Measurements from ENCODE around the gene FKBP15.

DNA sequence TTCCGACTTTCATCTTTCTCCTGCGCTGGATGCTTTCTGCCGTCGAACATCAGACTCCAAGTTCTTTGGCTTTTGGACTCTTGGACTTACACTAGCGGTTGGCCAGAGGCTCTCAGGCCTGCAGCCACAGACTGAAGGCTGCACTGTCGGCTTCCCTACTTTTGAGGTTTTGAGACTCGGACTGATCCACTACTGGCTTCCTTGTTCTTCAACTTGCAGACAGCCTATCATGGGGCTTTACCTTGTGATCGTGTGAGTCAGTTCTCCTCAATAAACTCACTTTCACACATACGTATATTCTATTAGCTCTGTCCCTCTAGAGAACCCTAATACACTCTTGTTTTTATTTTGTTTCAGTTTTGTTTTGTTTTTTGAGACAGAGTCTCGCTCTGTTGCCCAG, 10.3 kb downstream of the FKBP15 start:
- TF ChIP-seq, protein P1, sequence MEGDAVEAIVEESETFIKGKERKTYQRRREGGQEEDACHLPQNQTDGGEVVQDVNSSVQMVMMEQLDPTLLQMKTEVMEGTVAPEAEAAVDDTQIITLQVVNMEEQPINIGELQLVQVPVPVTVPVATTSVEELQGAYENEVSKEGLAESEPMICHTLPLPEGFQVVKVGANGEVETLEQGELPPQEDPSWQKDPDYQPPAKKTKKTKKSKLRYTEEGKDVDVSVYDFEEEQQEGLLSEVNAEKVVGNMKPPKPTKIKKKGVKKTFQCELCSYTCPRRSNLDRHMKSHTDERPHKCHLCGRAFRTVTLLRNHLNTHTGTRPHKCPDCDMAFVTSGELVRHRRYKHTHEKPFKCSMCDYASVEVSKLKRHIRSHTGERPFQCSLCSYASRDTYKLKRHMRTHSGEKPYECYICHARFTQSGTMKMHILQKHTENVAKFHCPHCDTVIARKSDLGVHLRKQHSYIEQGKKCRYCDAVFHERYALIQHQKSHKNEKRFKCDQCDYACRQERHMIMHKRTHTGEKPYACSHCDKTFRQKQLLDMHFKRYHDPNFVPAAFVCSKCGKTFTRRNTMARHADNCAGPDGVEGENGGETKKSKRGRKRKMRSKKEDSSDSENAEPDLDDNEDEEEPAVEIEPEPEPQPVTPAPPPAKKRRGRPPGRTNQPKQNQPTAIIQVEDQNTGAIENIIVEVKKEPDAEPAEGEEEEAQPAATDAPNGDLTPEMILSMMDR (conservative IDR thresholded peaks at IDR 0.05; ENCODE audit: low read depth, low read length): no peak
- TF ChIP-seq EZH2 (IDR thresholded peaks at IDR 0.05; ENCODE audit: borderline replicate concordance, low read depth, low read length, poor library complexity, severe bottlenecking): no peak

All from A673 (cell line).